DOHH2 (cell line): Measurements from ENCODE around the gene ATAD3C.

Experiments used
- CTCF ChIP-seq: fragments of 200-600 bp; sonication (generic); IDR thresholded peaks from one replicate; pipeline ENCODE4 v1.5.1; 2014; ENCODE audit warnings: antibody characterized with exemption, mild to moderate bottlenecking, low read depth, low read length; ENCODE audit not compliant: poor library complexity, severe bottlenecking
- EZH2phosphoT487 ChIP-seq: fragments of 200-600 bp; sonication (generic); IDR thresholded peaks from 2 replicates; pipeline ENCODE4 v1.6.1; 2017; ENCODE audit warnings: borderline replicate concordance, mild to moderate bottlenecking, antibody characterized with exemption, low read length, moderate library complexity, mixed read lengths

GRCh38 chr1:1418464-1419362 is 30.8 kb upstream of the ATAD3C start:
- TF ChIP-seq CTCF (no peak), EZH2phosphoT487 (no peak)
